Measurements from ENCODE around the gene SFT2D1. TPM values are rescaled to one million over a fixed set of nuclear protein-coding genes. Genes with fewer than 3 reads are reported as not detected.
"Not testable (repeated sequence)": the region's sequence is repeated elsewhere in the genome, so short reads cannot be mapped to it uniquely, and the experiment has no call there.

Gene SFT2D1
- total RNA-seq, 1 donor from 2014 or later = 63.3 TPM

- intact Hi-C loops (cut with micrococcal nuclease) = no loop called here
- H3K9me3 Mint-ChIP-seq = no peaks in the 10 kb centered on the region
- no peaks in the 10 kb centered on the region for H3K4me1 Mint-ChIP-seq (ENCODE audit: low read depth)
- no peak overlapping the region for H3K4me3 Mint-ChIP-seq
- DNase-seq (ENCODE audit: low spot score) = no peak
- no peaks in the 10 kb centered on the region for H3K36me3 Mint-ChIP-seq (ENCODE audit: low read depth)
- no peak overlapping the region for H3K27ac Mint-ChIP-seq
- peaks cover 52% of the 10 kb centered on the region for H3K27me3 Mint-ChIP-seq (ENCODE audit: insufficient read depth)
Observed at GRCh38 chr6:166355552-166355951, 13.2 kb upstream of the SFT2D1 start.

GRCh38 chr6:166354965-166355364, 12.6 kb upstream of the SFT2D1 start:
- H3K36me3 Mint-ChIP-seq (ENCODE audit: low read depth) = no peaks in the 10 kb centered on the region

GRCh38 chr6:166354143-166354542, 11.8 kb upstream of the SFT2D1 start:
- H3K4me1 Mint-ChIP-seq (ENCODE audit: low read depth) = no peaks in the 10 kb centered on the region
- intact Hi-C loops (cut with micrococcal nuclease) = no loop called here
- H3K27ac Mint-ChIP-seq = no peak overlapping the region
- H3K9me3 Mint-ChIP-seq = peaks cover 7% of the 10 kb centered on the region
- no peak for DNase-seq (ENCODE audit: low spot score)
- H3K36me3 Mint-ChIP-seq (ENCODE audit: low read depth) = no peaks in the 10 kb centered on the region
- H3K27me3 Mint-ChIP-seq (ENCODE audit: insufficient read depth) = peaks cover 50% of the 10 kb centered on the region
- no peak overlapping the region for H3K4me3 Mint-ChIP-seq

More at GRCh38 chr6:166354965-166355364, 12.6 kb upstream of the SFT2D1 start:
- Mint-ChIP-seq H3K27me3 (ENCODE audit: insufficient read depth) (peaks cover 56% of the 10 kb centered on the region), H3K9me3 (no peaks in the 10 kb centered on the region), H3K27ac (no peak overlapping the region), H3K4me3 (no peak overlapping the region), H3K4me1 (ENCODE audit: low read depth) (no peaks in the 10 kb centered on the region)
- intact Hi-C loops (cut with micrococcal nuclease) = no loop called here
- no peak for DNase-seq (ENCODE audit: low spot score)

GRCh38 chr6:166353507-166353906, 11.2 kb upstream of the SFT2D1 start:
- no peak overlapping the region for H3K27ac Mint-ChIP-seq
- peaks cover 46% of the 10 kb centered on the region for H3K27me3 Mint-ChIP-seq (ENCODE audit: insufficient read depth)
- intact Hi-C loops (cut with micrococcal nuclease) = no loop called here

GRCh38 chr6:166352923-166353322, 10.6 kb upstream of the SFT2D1 start:
- H3K4me3 Mint-ChIP-seq = no peak overlapping the region
- H3K27ac Mint-ChIP-seq = no peak overlapping the region
- no peak for DNase-seq (ENCODE audit: low spot score)
- intact Hi-C loops (cut with micrococcal nuclease) = no loop called here
- peaks cover 43% of the 10 kb centered on the region for H3K27me3 Mint-ChIP-seq (ENCODE audit: insufficient read depth)
- H3K36me3 Mint-ChIP-seq (ENCODE audit: low read depth) = no peaks in the 10 kb centered on the region
- peaks cover 9% of the 10 kb centered on the region for H3K9me3 Mint-ChIP-seq
- H3K4me1 Mint-ChIP-seq (ENCODE audit: low read depth) = peaks cover 8% of the 10 kb centered on the region

More at GRCh38 chr6:166353507-166353906, 11.2 kb upstream of the SFT2D1 start:
- H3K4me3 Mint-ChIP-seq = no peak overlapping the region
- no peaks in the 10 kb centered on the region for H3K36me3 Mint-ChIP-seq (ENCODE audit: low read depth)
- H3K4me1 Mint-ChIP-seq (ENCODE audit: low read depth) = peaks cover 2% of the 10 kb centered on the region
- DNase-seq (ENCODE audit: low spot score) = no peak
- H3K9me3 Mint-ChIP-seq = peaks cover 9% of the 10 kb centered on the region

- Mint-ChIP-seq H3K4me1 (ENCODE audit: low read depth) (peaks cover 14% of the 10 kb centered on the region), H3K27me3 (ENCODE audit: insufficient read depth) (peaks cover 40% of the 10 kb centered on the region), H3K36me3 (ENCODE audit: low read depth) (no peaks in the 10 kb centered on the region), H3K4me3 (no peak overlapping the region), H3K27ac (no peak overlapping the region), H3K9me3 (peaks cover 9% of the 10 kb centered on the region)
- DNase-seq (ENCODE audit: low spot score) = no peak
- intact Hi-C loops (cut with micrococcal nuclease) = no loop called here
Observed at GRCh38 chr6:166351715-166352285, 9.5 kb upstream of the SFT2D1 start.

- no peak overlapping the region for H3K4me3 Mint-ChIP-seq
- H3K27ac Mint-ChIP-seq = peak overlapping the region; percentile 64
- H3K27me3 Mint-ChIP-seq (ENCODE audit: insufficient read depth) = peaks cover 35% of the 10 kb centered on the region
- no peak for DNase-seq (ENCODE audit: low spot score)
- intact Hi-C loops (cut with micrococcal nuclease) = loop anchor here (1.0 kb wide), 1 partner anchor 8 kb away; no protein-coding TSS in a partner anchor
- peaks cover 9% of the 10 kb centered on the region for H3K9me3 Mint-ChIP-seq
- no peaks in the 10 kb centered on the region for H3K36me3 Mint-ChIP-seq (ENCODE audit: low read depth)
- H3K4me1 Mint-ChIP-seq (ENCODE audit: low read depth) = peaks cover 16% of the 10 kb centered on the region
Observed at GRCh38 chr6:166348305-166348949, 6.1 kb upstream of the SFT2D1 start.

GRCh38 chr6:166346965-166347364, 4.6 kb upstream of the SFT2D1 start:
- Mint-ChIP-seq H3K27ac (no peak overlapping the region), H3K4me3 (no peak overlapping the region), H3K36me3 (ENCODE audit: low read depth) (no peaks in the 10 kb centered on the region), H3K4me1 (ENCODE audit: low read depth) (peaks cover 21% of the 10 kb centered on the region), H3K27me3 (ENCODE audit: insufficient read depth) (peaks cover 29% of the 10 kb centered on the region), H3K9me3 (peaks cover 9% of the 10 kb centered on the region)
- intact Hi-C loops (cut with micrococcal nuclease) = no loop called here
- no peak for DNase-seq (ENCODE audit: low spot score)

GRCh38 chr6:166346449-166346848, 4.1 kb upstream of the SFT2D1 start:
- H3K4me3 Mint-ChIP-seq = no peak overlapping the region
- intact Hi-C loops (cut with micrococcal nuclease) = no loop called here
- peaks cover 26% of the 10 kb centered on the region for H3K4me1 Mint-ChIP-seq (ENCODE audit: low read depth)
- H3K27ac Mint-ChIP-seq = no peak overlapping the region
- H3K36me3 Mint-ChIP-seq (ENCODE audit: low read depth) = peaks cover 2% of the 10 kb centered on the region
- H3K27me3 Mint-ChIP-seq (ENCODE audit: insufficient read depth) = peaks cover 27% of the 10 kb centered on the region
- no peak for DNase-seq (ENCODE audit: low spot score)
- peaks cover 9% of the 10 kb centered on the region for H3K9me3 Mint-ChIP-seq

GRCh38 chr6:166345672-166346071, 3.3 kb upstream of the SFT2D1 start:
- DNase-seq (ENCODE audit: low spot score); H3K36me3 Mint-ChIP-seq (ENCODE audit: low read depth); H3K27ac Mint-ChIP-seq; H3K9me3 Mint-ChIP-seq; intact Hi-C loops (cut with micrococcal nuclease); H3K4me3 Mint-ChIP-seq: not testable (repeated sequence)
- H3K27me3 Mint-ChIP-seq (ENCODE audit: insufficient read depth) = peaks cover 24% of the 10 kb centered on the region
- H3K4me1 Mint-ChIP-seq (ENCODE audit: low read depth) = peaks cover 30% of the 10 kb centered on the region

GRCh38 chr6:166344921-166345320, 2.6 kb upstream of the SFT2D1 start:
- Mint-ChIP-seq H3K4me3 (peak overlapping the region; percentile 48), H3K27me3 (ENCODE audit: insufficient read depth) (peaks cover 18% of the 10 kb centered on the region)

GRCh38 chr6:166344240-166344639, 1.9 kb upstream of the SFT2D1 start:
- H3K4me3 Mint-ChIP-seq = peak overlapping the region; percentile 20
- no peak for DNase-seq (ENCODE audit: low spot score)
- intact Hi-C loops (cut with micrococcal nuclease) = no loop called here

More at GRCh38 chr6:166344921-166345320, 2.6 kb upstream of the SFT2D1 start:
- H3K4me1 Mint-ChIP-seq (ENCODE audit: low read depth) = peaks cover 30% of the 10 kb centered on the region
- H3K27ac Mint-ChIP-seq; intact Hi-C loops (cut with micrococcal nuclease); H3K36me3 Mint-ChIP-seq (ENCODE audit: low read depth); H3K9me3 Mint-ChIP-seq; DNase-seq (ENCODE audit: low spot score): not testable (repeated sequence)

GRCh38 chr6:166343150-166343487, 774 bp upstream of the SFT2D1 start:
- Mint-ChIP-seq H3K4me3 (peak overlapping the region; percentile 89), H3K36me3 (ENCODE audit: low read depth) (peaks cover 6% of the 10 kb centered on the region), H3K9me3 (no peaks in the 10 kb centered on the region), H3K4me1 (ENCODE audit: low read depth) (peaks cover 24% of the 10 kb centered on the region), H3K27me3 (ENCODE audit: insufficient read depth) (peaks cover 13% of the 10 kb centered on the region), H3K27ac (peak overlapping the region; percentile 20)
- DNase-seq (ENCODE audit: low spot score) = no peak
- intact Hi-C loops (cut with micrococcal nuclease) = loop anchor here (2.0 kb wide), 1 partner anchor 76 kb away; no protein-coding TSS in a partner anchor

More at GRCh38 chr6:166344240-166344639, 1.9 kb upstream of the SFT2D1 start:
- Mint-ChIP-seq H3K4me1 (ENCODE audit: low read depth) (peaks cover 30% of the 10 kb centered on the region), H3K27me3 (ENCODE audit: insufficient read depth) (peaks cover 16% of the 10 kb centered on the region), H3K27ac (peak overlapping the region; percentile 42), H3K36me3 (ENCODE audit: low read depth) (peaks cover 3% of the 10 kb centered on the region), H3K9me3 (peaks cover 3% of the 10 kb centered on the region)
